HG02973 (cell line): ENCODE measurements around the gene ZCCHC24.

ENCODE experiments used
- ATAC-seq: cut with Tn5 transposase; IDR thresholded peaks from one replicate; pipeline ENCODE4 v1.9.1; 2021; ENCODE audit warnings: moderate library complexity; ENCODE audit not compliant: unreplicated experiment

ZCCHC24 gene

GRCh38 chr10:79431891-79432831 is 13.3 kb downstream of the ZCCHC24 start:
- ATAC-seq = no peak

GRCh38 chr10:79431428-79431827 is 14.0 kb downstream of the ZCCHC24 start:
- ATAC-seq = no peak

- ATAC-seq = no peak
These were observed 14.5 kb downstream of the ZCCHC24 start for GRCh38 chr10:79430936-79431335.

GRCh38 chr10:79430325-79430905 is 15.0 kb downstream of the ZCCHC24 start:
- no peak for ATAC-seq

GRCh38 chr10:79429751-79430150 is 15.7 kb downstream of the ZCCHC24 start:
- no peak for ATAC-seq

- ATAC-seq = no peak
These were observed 17.5 kb downstream of the ZCCHC24 start for GRCh38 chr10:79427965-79428364.

- no peak for ATAC-seq
These were observed 20.3 kb downstream of the ZCCHC24 start for GRCh38 chr10:79425074-79425532.

- no peak for ATAC-seq
These were observed 21.0 kb downstream of the ZCCHC24 start for GRCh38 chr10:79424221-79425073.

- no peak for ATAC-seq
These were observed 23.1 kb downstream of the ZCCHC24 start for GRCh38 chr10:79422178-79422892.

GRCh38 chr10:79420974-79421688 is 24.3 kb downstream of the ZCCHC24 start:
- ATAC-seq = no peak

- ATAC-seq = no peak
These were observed 26.4 kb downstream of the ZCCHC24 start for GRCh38 chr10:79418886-79419595.

- ATAC-seq = no peak
These were observed 27.1 kb downstream of the ZCCHC24 start for GRCh38 chr10:79418274-79418673.

GRCh38 chr10:79417731-79418130 is 27.7 kb downstream of the ZCCHC24 start:
- ATAC-seq = no peak

- ATAC-seq = no peak
These were observed 28.2 kb downstream of the ZCCHC24 start for GRCh38 chr10:79417266-79417665.

GRCh38 chr10:79416578-79417255 is 28.7 kb downstream of the ZCCHC24 start:
- no peak for ATAC-seq

- ATAC-seq = no peak
These were observed 29.5 kb downstream of the ZCCHC24 start for GRCh38 chr10:79415736-79416577.

- no peak for ATAC-seq
These were observed 30.7 kb downstream of the ZCCHC24 start for GRCh38 chr10:79414714-79415113.

- no peak for ATAC-seq
These were observed 32.2 kb downstream of the ZCCHC24 start for GRCh38 chr10:79413196-79413595.
